HUES6 (cell line): ENCODE data around the gene GSTP1.

Experiments used
- H3K27ac ChIP-seq: 2 replicates; pipeline ENCODE4 v1.7.0; 2013; ENCODE audit warnings: low read depth, mild to moderate bottlenecking, low read length, inconsistent platforms
- H3K27me3 ChIP-seq: 2 replicates; pipeline ENCODE4 v1.6.1; 2013; ENCODE audit warnings: low read length; ENCODE audit not compliant: control insufficient read depth, insufficient read depth
- H3K36me3 ChIP-seq: 2 replicates; pipeline ENCODE4 v1.6.1; 2013; ENCODE audit warnings: low read length; ENCODE audit not compliant: control insufficient read depth, insufficient read depth
- H3K4me1 ChIP-seq: 2 replicates; pipeline ENCODE4 v1.6.1; 2013; ENCODE audit warnings: low read length; ENCODE audit not compliant: control insufficient read depth, insufficient read depth
- H3K4me3 ChIP-seq: 2 replicates; pipeline ENCODE4 v1.5.1; 2013; ENCODE audit warnings: low read depth, low read length
- H3K9ac ChIP-seq: one replicate; pipeline ENCODE4 v1.6.1; 2013; ENCODE audit warnings: mild to moderate bottlenecking, low read length
- H3K9me3 ChIP-seq: 2 replicates; pipeline ENCODE4 v1.6.1; 2013; ENCODE audit warnings: low read depth, low read length; ENCODE audit not compliant: control insufficient read depth, insufficient read depth

GSTP1 gene

GRCh38 chr11:67583247-67584204, at the start of gene GSTP1:
Gene GSTP1 (plus strand): TSS chr11:67583812. CDS start chr11:67583844, 32 bp downstream.
- peaks cover 40% of the 10 kb centered on the region for H3K4me1 ChIP-seq

GRCh38 chr11:67534070-67534679, 49.4 kb upstream of the GSTP1 start:
- no peak overlapping the region for H3K9ac ChIP-seq
- peaks cover 47% of the 10 kb centered on the region for H3K9me3 ChIP-seq
- H3K4me1 ChIP-seq: no peaks in the 10 kb centered on the region
- no peaks in the 10 kb centered on the region for H3K36me3 ChIP-seq
- H3K27ac ChIP-seq: no peak overlapping the region
- no peak overlapping the region for H3K4me3 ChIP-seq
- no peaks in the 10 kb centered on the region for H3K27me3 ChIP-seq

More at GRCh38 chr11:67583247-67584204, at the start of gene GSTP1:
- Histone ChIP-seq H3K27ac (peak within 1 kb of the TSS; percentile 88), H3K36me3 (peaks cover 42% of the 10 kb centered on the region), H3K9me3 (no peaks in the 10 kb centered on the region), H3K4me3 (peak within 1 kb of the TSS; percentile 68), H3K27me3 (no peaks in the 10 kb centered on the region), H3K9ac (peak within 1 kb of the TSS; percentile 96)

DNA sequence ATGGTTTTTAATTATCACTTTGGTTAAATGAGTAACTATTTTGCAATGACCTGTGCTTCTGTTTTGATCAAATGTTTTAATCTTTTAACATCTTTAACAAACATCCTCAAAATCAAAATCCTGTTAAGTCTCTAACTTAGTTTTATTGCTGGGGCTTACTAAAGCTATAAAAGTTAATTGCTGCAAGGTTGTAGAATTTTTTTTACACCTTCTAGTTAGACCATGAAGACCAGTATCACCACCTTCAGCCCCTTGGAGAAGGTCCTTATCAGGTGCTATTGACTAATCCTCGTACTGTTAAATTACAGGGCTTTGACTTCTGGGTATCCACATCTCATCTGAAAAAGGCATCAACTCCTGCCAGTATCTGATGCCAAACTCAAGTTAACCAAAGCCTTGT, 48.1 kb upstream of the GSTP1 start:
- Histone ChIP-seq H3K27ac (no peak overlapping the region), H3K9me3 (peaks cover 51% of the 10 kb centered on the region), H3K27me3 (no peaks in the 10 kb centered on the region), H3K9ac (no peak overlapping the region), H3K4me3 (no peak overlapping the region), H3K36me3 (no peaks in the 10 kb centered on the region), H3K4me1 (no peaks in the 10 kb centered on the region)

- Histone ChIP-seq H3K4me3 (no peak overlapping the region), H3K9me3 (peaks cover 37% of the 10 kb centered on the region), H3K9ac (no peak overlapping the region), H3K27ac (no peak overlapping the region), H3K27me3 (no peaks in the 10 kb centered on the region), H3K4me1 (peaks cover 6% of the 10 kb centered on the region), H3K36me3 (no peaks in the 10 kb centered on the region)
Measured at GRCh38 chr11:67538306-67538705, 45.3 kb upstream of the GSTP1 start.

GRCh38 chr11:67538823-67539505, 44.6 kb upstream of the GSTP1 start:
- H3K9me3 ChIP-seq: peaks cover 30% of the 10 kb centered on the region
- no peak overlapping the region for H3K9ac ChIP-seq
- no peaks in the 10 kb centered on the region for H3K27me3 ChIP-seq
- no peak overlapping the region for H3K4me3 ChIP-seq
- H3K36me3 ChIP-seq: no peaks in the 10 kb centered on the region
- H3K4me1 ChIP-seq: peaks cover 7% of the 10 kb centered on the region
- no peak overlapping the region for H3K27ac ChIP-seq

DNA sequence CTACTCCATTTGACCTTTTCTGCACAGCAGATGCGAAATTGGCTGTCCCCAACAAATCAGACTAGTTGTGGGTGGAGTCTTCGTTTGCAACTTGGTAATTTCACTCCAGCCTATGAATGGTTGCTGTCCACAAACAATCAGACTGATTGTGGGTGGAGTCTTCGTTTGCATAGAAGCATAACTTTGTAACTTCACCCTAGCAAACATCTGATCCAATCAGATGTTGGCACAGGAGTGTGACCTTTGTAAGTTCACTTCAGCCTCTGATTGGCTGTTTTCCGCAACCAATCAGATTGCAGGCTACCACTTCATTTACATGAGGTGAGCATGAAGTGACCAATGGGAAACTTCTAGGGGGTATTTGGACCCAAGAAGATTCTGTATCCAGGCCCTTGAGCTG, 44.1 kb upstream of the GSTP1 start:
- Histone ChIP-seq H3K27ac (no peak overlapping the region), H3K4me3 (no peak overlapping the region), H3K4me1 (peaks cover 7% of the 10 kb centered on the region), H3K9me3 (peaks cover 26% of the 10 kb centered on the region), H3K27me3 (no peaks in the 10 kb centered on the region), H3K36me3 (no peaks in the 10 kb centered on the region), H3K9ac (no peak overlapping the region)

DNA sequence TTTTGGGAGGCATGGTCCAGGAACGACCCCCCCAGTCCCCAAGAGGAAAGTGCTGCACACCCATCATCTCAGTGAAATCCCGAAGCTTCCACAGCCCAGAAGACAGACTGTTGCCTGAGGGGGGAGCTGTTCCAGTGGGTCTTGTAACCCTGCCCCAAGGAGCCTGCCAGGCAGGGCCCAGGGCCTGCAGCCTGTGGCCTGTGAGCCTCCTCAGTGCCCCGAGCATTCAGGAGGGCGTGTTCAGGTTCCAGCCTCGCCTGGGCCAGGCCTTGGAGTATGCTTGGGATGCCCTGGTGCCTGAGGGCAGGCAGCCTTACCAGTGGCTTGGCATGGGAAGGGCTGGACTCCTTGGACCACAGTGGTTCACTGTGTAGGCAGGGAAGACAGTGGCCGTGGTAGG, 42.4 kb upstream of the GSTP1 start:
- Histone ChIP-seq H3K4me1 (peaks cover 7% of the 10 kb centered on the region), H3K36me3 (no peaks in the 10 kb centered on the region), H3K4me3 (no peak overlapping the region), H3K9ac (no peak overlapping the region), H3K9me3 (peaks cover 13% of the 10 kb centered on the region), H3K27me3 (no peaks in the 10 kb centered on the region), H3K27ac (no peak overlapping the region)

GRCh38 chr11:67542169-67542568, 41.4 kb upstream of the GSTP1 start:
- H3K9me3 ChIP-seq: peaks cover 4% of the 10 kb centered on the region
- no peak overlapping the region for H3K4me3 ChIP-seq
- H3K27me3 ChIP-seq: no peaks in the 10 kb centered on the region
- H3K4me1 ChIP-seq: peaks cover 7% of the 10 kb centered on the region
- no peak overlapping the region for H3K9ac ChIP-seq
- no peak overlapping the region for H3K27ac ChIP-seq
- H3K36me3 ChIP-seq: no peaks in the 10 kb centered on the region

DNA sequence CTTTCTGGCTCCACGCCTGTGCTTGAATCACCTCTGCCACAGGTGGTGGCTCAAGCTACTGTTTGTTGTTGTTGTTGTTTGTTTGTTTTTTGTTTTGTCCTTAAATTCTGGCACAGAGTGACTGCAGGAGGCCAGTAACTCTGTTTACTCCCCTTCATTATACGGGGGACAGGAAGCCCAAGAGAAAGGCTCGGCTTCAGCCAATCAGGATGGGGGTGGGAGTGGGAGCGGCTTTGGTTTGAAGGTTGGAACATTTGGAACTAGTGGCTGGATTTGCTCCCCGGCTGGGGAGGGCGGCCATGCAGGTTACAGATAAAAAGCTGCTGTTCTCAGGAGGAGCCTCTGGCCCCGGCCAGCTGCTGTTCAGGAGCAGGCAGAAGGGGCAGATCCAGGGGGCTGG, 40.6 kb upstream of the GSTP1 start:
- Histone ChIP-seq H3K9me3 (peaks cover 4% of the 10 kb centered on the region), H3K9ac (no peak overlapping the region), H3K4me1 (peaks cover 7% of the 10 kb centered on the region)

DNA sequence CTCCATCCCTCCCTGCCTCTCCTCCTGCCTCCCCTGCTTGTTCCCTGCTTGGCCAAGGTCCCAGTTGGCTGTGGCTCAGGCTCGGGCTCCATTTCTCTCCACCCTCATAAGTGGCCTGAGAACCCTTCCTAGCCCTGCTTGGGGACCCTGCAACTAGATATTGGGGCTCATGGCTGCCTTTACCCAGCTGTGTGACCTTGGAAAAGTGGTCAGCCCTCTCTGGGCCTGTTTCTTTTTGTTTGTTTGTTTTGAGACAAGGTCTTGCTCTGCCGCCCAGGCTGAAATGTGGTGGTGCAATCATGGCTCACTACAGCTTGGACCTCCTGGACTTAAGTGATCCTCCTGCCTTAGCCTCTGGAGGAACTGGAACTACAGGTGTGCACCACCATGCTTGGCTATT, 40.0 kb upstream of the GSTP1 start:
- H3K4me3 ChIP-seq: no peak overlapping the region
- peaks cover 4% of the 10 kb centered on the region for H3K9me3 ChIP-seq
- H3K4me1 ChIP-seq: peaks cover 7% of the 10 kb centered on the region
- H3K27me3 ChIP-seq: no peaks in the 10 kb centered on the region
- no peaks in the 10 kb centered on the region for H3K36me3 ChIP-seq
- no peak overlapping the region for H3K27ac ChIP-seq
- no peak overlapping the region for H3K9ac ChIP-seq

More for the DNA sequence above, 40.6 kb upstream of the GSTP1 start:
- H3K27ac ChIP-seq: no peak overlapping the region
- H3K36me3 ChIP-seq: no peaks in the 10 kb centered on the region
- H3K4me3 ChIP-seq: no peak overlapping the region
- H3K27me3 ChIP-seq: no peaks in the 10 kb centered on the region
